ENCODE data around the gene HORMAD1.
"Not testable (repeated sequence)": the region's sequence is repeated elsewhere in the genome, so short reads cannot be mapped to it uniquely, and the experiment has no call there.

HORMAD1 gene, protein sequence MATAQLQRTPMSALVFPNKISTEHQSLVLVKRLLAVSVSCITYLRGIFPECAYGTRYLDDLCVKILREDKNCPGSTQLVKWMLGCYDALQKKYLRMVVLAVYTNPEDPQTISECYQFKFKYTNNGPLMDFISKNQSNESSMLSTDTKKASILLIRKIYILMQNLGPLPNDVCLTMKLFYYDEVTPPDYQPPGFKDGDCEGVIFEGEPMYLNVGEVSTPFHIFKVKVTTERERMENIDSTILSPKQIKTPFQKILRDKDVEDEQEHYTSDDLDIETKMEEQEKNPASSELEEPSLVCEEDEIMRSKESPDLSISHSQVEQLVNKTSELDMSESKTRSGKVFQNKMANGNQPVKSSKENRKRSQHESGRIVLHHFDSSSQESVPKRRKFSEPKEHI

DNA sequence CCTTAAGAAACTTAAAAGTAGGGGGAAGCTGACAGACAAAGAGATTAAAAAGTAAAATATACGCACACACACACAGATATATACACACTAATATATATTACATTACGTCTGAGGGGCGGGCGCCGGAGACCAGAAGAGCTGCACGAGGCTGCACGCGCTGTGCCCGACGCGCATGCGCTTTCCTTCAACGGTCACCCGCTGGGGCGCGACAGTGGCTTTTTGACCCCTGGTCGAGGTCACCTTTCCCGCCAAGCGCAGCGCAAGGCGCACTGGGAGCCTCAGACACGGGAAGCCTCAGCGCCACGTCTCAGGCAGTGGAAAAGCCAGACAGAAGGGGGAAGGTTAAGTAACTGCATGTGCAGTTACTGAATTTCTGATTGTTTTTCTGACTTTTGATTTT lies at the start of gene HORMAD1:
Gene HORMAD1 (minus strand): TSS at position 193 of the 400 bp plus-strand sequence. CDS start 1,390 bp downstream, outside the sequence.
- no peak for DNase-seq

DNA sequence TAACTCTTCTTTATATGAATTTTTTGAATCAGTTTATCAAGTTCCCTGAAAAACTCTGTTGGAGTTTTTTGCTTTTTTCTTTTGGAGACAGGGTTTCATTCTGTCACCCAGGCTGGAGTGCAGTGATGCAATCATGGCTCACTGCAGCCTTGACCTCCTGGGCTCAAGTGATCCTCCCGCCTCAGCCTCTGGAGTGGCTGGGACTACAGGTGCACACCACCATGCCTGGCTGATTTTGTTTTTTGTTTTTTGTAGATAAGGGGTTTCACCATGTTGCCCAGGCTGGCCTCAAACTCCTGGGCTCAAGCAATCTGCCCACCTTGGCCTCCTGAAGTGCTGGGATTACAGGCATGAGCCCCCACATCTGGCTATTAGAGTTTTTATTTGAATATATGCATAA lies 47.0 kb upstream of the HORMAD1 start:
- DNase-seq: not testable (repeated sequence)

GRCh38 chr1:150765977-150766301 lies 45.2 kb upstream of the HORMAD1 start:
- DNase-seq: not testable (repeated sequence)

- no peak for DNase-seq
Observed at GRCh38 chr1:150765296-150765976, 44.7 kb upstream of the HORMAD1 start, which contains the start of gene CTSS. Gene CTSS, minus strand, starts transcription at chr1:150765778. Its CDS starts 1,015 bp downstream, at chr1:150764763.

GRCh38 chr1:150764617-150765101 lies 44.0 kb upstream of the HORMAD1 start:
- DNase-seq: no peak

DNA sequence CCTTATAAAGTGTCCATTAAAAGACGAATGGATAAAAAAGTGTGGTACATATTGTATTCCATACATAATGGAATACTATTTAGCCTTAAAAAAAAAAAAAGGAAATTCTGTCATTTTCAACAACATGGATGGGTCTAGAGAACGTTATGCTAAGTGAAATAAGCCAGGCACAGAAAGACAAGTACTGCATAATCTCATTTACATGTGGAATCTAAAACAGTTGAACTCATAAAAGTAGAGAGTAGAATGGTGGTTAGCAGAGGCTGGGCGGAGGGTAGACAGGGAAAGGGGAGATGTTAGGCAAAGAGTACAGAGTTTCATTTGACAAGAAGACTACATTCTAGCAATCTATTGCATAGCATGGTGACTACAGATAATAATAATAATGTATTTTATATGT lies 42.3 kb upstream of the HORMAD1 start:
- no peak for DNase-seq

- no peak for DNase-seq
Observed at GRCh38 chr1:150762552-150762951, 41.9 kb upstream of the HORMAD1 start.

- no peak for DNase-seq
Observed at GRCh38 chr1:150761801-150762200, 41.1 kb upstream of the HORMAD1 start.

DNA sequence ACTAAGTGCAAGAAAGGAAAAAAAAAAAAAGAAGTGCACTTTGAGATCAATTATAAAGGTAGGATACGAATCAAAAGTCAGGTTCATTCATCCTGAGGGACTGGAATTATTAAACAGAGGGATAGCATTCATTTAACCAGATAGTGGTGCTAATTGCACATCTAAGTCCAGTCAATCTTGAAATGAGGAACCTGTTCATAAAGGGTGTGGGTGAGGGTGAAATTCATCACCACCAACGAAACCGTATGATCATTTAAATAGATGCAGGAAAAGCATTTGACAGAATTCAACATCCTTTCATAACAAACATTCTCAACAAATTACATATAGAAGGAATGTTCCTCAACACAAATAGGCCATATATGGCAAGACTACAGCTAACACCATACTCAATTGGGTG lies 39.3 kb upstream of the HORMAD1 start:
- DNase-seq: no peak

- DNase-seq: no peak
Observed at GRCh38 chr1:150753416-150753815, 32.7 kb upstream of the HORMAD1 start.

DNA sequence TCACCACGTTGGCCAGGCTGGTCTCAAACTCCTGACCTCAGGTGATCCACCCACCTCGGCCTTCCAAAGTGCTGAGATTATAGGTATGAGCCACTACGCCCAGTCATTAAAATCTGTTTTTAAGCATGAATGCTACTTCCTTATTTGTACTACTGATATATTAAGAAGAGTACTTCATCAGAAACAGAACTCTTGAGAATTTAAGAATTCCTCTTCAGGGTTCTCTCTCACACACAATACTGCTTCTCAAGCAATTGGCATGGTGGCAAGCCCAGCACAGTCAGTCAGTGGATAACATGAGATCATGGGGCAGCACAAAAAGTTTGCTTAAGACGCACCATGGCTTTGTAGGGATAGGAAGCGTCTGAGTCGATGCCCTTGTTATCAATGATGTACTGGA lies 30.7 kb upstream of the HORMAD1 start:
- no peak for DNase-seq

DNA sequence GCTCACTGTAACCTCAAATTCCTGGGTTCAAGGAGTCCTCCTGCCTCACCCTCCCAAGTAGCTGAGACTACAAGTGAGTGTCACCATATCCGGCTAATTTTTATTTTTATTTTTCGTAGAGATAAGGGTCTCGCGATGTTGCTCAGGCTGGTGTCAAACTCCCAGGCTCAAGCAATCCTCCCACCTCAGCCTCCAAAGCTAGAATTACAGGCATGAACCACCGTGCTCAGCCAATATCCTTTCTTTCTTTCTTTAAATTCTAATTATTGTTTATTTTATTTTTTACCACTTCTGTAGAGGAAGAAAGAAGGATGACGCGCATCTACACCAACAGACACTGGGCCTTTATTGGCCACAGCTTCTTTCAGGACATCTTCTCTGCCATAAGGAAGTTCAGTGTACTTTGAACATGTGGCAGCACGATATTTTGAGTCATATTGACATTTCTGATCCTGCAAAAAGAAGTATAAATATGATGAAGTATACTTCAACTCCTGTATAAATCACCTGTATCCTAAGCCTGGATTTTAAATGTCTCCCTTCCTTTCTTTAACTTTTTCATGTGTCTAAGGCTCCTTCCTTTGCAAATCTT lies 29.1 kb upstream of the HORMAD1 start:
- no peak for DNase-seq

GRCh38 chr1:150748878-150749719 lies 28.4 kb upstream of the HORMAD1 start:
- no peak for DNase-seq

GRCh38 chr1:150730130-150730721 lies 9.5 kb upstream of the HORMAD1 start:
- no peak for DNase-seq

GRCh38 chr1:150724336-150724735 lies 3.6 kb upstream of the HORMAD1 start:
- DNase-seq: no peak

DNA sequence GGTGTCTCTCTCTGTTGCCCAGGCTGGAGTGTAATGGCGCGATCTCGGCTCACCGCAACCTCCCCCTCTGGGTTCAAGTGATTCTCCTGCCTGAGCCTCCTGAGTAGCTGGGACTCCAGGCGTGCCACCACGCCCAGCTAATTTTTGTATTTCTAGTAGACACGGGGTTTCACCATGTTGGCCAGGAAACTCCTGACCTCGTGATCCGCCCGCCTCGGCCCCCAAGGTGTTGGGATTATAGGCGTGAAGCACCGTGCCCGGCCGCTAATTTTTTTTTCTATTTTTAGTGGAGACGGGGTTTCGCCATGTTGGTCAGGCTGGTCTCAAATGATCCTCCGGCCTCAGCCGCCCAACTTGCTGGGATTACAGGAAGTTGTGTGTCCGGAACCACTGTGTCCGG lies 597 bp downstream of the HORMAD1 start:
- no peak for DNase-seq

GRCh38 chr1:150718225-150718891 lies 2.3 kb downstream of the HORMAD1 start:
- no peak for DNase-seq

DNA sequence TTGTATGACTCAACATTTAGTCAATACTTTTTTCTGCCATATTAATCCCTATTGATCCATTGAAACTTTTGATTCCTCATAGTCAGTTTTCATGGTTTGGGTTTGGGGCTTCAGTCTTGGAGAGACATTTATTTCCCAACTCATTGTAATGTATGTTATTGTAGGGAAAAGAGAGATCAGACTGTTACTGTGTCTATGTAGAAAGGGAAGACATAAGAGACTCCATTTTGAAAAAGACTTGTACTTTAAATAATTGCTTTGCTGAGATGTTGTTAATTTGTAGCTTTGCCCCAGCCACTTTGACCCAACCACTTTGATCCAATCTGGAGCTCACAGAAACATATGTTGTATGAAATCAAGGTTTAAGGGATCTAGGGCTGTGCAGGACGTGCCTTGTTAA lies 11.7 kb downstream of the HORMAD1 start:
- not testable (repeated sequence) for DNase-seq

- DNase-seq: peak; percentile 15
Observed at GRCh38 chr1:150708595-150708994, 12.1 kb downstream of the HORMAD1 start.

DNA sequence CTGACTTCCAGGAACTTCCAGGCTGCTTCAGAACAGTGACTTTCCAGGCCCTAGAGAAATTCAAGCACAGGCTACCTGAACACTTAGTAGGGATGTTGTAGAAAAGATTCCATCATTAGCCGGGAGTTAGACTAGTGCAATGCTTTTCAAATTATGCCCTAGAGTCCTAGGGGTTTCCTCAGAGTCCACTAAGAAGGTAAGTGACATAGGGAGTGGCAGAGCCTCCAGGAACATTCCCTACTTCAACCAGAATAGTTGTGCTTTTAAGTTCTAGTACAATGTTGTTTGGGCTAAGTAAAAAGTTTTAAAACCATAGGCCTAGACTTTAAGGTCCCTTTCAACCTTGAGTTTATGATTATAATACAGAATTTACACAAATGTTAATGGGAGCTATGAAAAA lies 14.6 kb downstream of the HORMAD1 start:
- no peak for DNase-seq

GRCh38 chr1:150703427-150703826 lies 17.3 kb downstream of the HORMAD1 start:
- DNase-seq: no peak

Data from activated naive CD4-positive, alpha-beta T cell treated with Interleukin-2 at 50 U/mL for 16 hours (primary cell).